A549 (cell line): ENCODE measurements around the gene MRPL55.

ENCODE experiments used
- CHD4 ChIP-seq: fragments of 200-600 bp; sonication (generic); IDR thresholded peaks from 2 replicates; pipeline ENCODE4 v1.6.1; 2016; ENCODE audit warnings: antibody characterized with exemption, mild to moderate bottlenecking, borderline replicate concordance
- EP300 ChIP-seq, 2 experiments: fragments of >200 bp; sonication (Bioruptor Twin); formaldehyde crosslinking; IDR thresholded peaks; 2 replicates in 1 of 2; 3 replicates in 1 of 2; pipeline ENCODE4 v1.6.1; 2016 to 2017
- GATA3 ChIP-seq: IDR thresholded peaks from 2 replicates; pipeline ENCODE4 v1.6.1; 2012; ENCODE audit warnings: borderline replicate concordance
- HOXA7 ChIP-seq: fragments of 250-450 bp; sonication (Bioruptor Pico); IDR thresholded peaks from 2 replicates; pipeline ENCODE4 v1.5.0; 2020; ENCODE audit warnings: mild to moderate bottlenecking, moderate library complexity
- JUN ChIP-seq, 2 experiments: fragments of >200 bp; sonication (Bioruptor Twin); formaldehyde crosslinking; IDR thresholded peaks; 2 replicates in 1 of 2; 3 replicates in 1 of 2; pipeline ENCODE4 v1.6.1; 2016 to 2017
- JUNB ChIP-seq: fragments of >200 bp; sonication (Bioruptor Twin); formaldehyde crosslinking; IDR thresholded peaks from 2 replicates; pipeline ENCODE4 v1.6.1; 2016
- POLR2A ChIP-seq: IDR thresholded peaks from 2 replicates; pipeline ENCODE4 v1.6.1; 2012; ENCODE audit warnings: mild to moderate bottlenecking, low read length
- RAD21 ChIP-seq, 2 experiments: fragments of >200 bp in 1 of 2; sonication (Bioruptor Twin) in 1 of 2; formaldehyde crosslinking in 1 of 2; IDR thresholded peaks in 1 of 2; conservative IDR thresholded peaks in 1 of 2; 2 replicates in 1 of 2; 3 replicates in 1 of 2; pipeline ENCODE4 v1.6.1; 2012 to 2018; ENCODE audit warnings: inconsistent platforms in 1 of 2
- TF ChIP-seq, protein P1 (sequence below): fragments of >200 bp; sonication (Bioruptor Twin); formaldehyde crosslinking; IDR thresholded peaks from 3 replicates; pipeline ENCODE4 v1.5.1; 2016
- TF ChIP-seq, protein P2 (sequence below): fragments of 200-600 bp; sonication (generic); IDR thresholded peaks from 2 replicates; pipeline ENCODE4 v1.6.1; 2016; ENCODE audit warnings: antibody characterized with exemption, mild to moderate bottlenecking, moderate library complexity
- TF ChIP-seq, protein P3 (sequence below): IDR thresholded peaks from 2 replicates; pipeline ENCODE4 v1.6.1; 2012
- TF ChIP-seq, protein P4 (sequence below): fragments of 150-350 bp; IDR thresholded peaks from 2 replicates; pipeline ENCODE4 v1.6.1; 2014; ENCODE audit warnings: low read depth, mild to moderate bottlenecking, low read length

DNA sequence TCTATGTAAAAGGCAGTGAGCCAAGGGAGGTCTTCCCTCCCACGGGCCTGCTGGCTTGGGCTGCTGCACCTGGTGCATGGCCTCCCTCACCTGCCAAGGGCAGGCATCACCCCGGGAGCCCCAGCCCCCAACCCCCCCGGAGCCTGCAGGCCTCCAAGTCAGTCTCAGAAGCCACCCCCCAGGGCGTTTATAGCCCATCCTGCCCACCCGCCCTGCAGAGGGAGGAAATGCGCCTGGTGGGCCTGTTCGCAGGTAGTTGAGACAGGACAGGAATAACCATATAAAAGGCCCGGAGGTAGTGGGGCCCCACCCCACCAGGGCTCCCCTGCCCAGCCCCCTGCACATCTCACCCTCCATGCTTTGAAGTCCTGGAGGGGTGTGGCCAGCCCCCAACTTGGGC is 44.8 kb downstream of the MRPL55 start:
- TF ChIP-seq, protein P1, sequence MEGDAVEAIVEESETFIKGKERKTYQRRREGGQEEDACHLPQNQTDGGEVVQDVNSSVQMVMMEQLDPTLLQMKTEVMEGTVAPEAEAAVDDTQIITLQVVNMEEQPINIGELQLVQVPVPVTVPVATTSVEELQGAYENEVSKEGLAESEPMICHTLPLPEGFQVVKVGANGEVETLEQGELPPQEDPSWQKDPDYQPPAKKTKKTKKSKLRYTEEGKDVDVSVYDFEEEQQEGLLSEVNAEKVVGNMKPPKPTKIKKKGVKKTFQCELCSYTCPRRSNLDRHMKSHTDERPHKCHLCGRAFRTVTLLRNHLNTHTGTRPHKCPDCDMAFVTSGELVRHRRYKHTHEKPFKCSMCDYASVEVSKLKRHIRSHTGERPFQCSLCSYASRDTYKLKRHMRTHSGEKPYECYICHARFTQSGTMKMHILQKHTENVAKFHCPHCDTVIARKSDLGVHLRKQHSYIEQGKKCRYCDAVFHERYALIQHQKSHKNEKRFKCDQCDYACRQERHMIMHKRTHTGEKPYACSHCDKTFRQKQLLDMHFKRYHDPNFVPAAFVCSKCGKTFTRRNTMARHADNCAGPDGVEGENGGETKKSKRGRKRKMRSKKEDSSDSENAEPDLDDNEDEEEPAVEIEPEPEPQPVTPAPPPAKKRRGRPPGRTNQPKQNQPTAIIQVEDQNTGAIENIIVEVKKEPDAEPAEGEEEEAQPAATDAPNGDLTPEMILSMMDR = no peak
- TF ChIP-seq RAD21 (conservative IDR thresholded peaks at IDR 0.05 in 1 of 2, IDR thresholded peaks at IDR 0.05 in 1 of 2) (no peak), JUNB (no peak), GATA3 (no peak), CHD4 (no peak), JUN (IDR thresholded peaks at IDR 0.05) (no peak), POLR2A (no peak), EP300 (IDR thresholded peaks at IDR 0.05) (no peak), HOXA7 (CRISPR knock-in tag) (no peak)
- TF ChIP-seq, protein P2, sequence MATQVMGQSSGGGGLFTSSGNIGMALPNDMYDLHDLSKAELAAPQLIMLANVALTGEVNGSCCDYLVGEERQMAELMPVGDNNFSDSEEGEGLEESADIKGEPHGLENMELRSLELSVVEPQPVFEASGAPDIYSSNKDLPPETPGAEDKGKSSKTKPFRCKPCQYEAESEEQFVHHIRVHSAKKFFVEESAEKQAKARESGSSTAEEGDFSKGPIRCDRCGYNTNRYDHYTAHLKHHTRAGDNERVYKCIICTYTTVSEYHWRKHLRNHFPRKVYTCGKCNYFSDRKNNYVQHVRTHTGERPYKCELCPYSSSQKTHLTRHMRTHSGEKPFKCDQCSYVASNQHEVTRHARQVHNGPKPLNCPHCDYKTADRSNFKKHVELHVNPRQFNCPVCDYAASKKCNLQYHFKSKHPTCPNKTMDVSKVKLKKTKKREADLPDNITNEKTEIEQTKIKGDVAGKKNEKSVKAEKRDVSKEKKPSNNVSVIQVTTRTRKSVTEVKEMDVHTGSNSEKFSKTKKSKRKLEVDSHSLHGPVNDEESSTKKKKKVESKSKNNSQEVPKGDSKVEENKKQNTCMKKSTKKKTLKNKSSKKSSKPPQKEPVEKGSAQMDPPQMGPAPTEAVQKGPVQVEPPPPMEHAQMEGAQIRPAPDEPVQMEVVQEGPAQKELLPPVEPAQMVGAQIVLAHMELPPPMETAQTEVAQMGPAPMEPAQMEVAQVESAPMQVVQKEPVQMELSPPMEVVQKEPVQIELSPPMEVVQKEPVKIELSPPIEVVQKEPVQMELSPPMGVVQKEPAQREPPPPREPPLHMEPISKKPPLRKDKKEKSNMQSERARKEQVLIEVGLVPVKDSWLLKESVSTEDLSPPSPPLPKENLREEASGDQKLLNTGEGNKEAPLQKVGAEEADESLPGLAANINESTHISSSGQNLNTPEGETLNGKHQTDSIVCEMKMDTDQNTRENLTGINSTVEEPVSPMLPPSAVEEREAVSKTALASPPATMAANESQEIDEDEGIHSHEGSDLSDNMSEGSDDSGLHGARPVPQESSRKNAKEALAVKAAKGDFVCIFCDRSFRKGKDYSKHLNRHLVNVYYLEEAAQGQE = no peak
- TF ChIP-seq, protein P3, sequence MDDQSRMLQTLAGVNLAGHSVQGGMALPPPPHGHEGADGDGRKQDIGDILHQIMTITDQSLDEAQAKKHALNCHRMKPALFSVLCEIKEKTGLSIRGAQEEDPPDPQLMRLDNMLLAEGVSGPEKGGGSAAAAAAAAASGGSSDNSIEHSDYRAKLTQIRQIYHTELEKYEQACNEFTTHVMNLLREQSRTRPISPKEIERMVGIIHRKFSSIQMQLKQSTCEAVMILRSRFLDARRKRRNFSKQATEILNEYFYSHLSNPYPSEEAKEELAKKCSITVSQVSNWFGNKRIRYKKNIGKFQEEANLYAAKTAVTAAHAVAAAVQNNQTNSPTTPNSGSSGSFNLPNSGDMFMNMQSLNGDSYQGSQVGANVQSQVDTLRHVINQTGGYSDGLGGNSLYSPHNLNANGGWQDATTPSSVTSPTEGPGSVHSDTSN = no peak
- TF ChIP-seq, protein P4, sequence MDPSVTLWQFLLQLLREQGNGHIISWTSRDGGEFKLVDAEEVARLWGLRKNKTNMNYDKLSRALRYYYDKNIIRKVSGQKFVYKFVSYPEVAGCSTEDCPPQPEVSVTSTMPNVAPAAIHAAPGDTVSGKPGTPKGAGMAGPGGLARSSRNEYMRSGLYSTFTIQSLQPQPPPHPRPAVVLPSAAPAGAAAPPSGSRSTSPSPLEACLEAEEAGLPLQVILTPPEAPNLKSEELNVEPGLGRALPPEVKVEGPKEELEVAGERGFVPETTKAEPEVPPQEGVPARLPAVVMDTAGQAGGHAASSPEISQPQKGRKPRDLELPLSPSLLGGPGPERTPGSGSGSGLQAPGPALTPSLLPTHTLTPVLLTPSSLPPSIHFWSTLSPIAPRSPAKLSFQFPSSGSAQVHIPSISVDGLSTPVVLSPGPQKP = no peak
